HG03460 (cell line): ENCODE data around the gene LRRC74B.
A peak's percentile ranks its signal among the peaks of the same experiment; 100 is the strongest.
"Not testable (repeated sequence)": the region's sequence is repeated elsewhere in the genome, so short reads cannot be mapped to it uniquely, and the experiment has no call there.

Source experiments
- ATAC-seq: cut with Tn5 transposase; IDR thresholded peaks from one replicate; pipeline ENCODE4 v1.9.1; 2021; ENCODE audit not compliant: unreplicated experiment

The LRRC74B gene

GRCh38 chr22:21045585-21046294 is at the start of gene LRRC74B:
LRRC74B (plus strand) TSS chr22:21045946; CDS start chr22:21045987, 41 bp downstream.
- peak; percentile 82 for ATAC-seq

- no peak for ATAC-seq
Observed at GRCh38 chr22:20996031-20996410, 49.7 kb upstream of the LRRC74B start.

- ATAC-seq: no peak
Observed at GRCh38 chr22:20996598-20997535, 48.9 kb upstream of the LRRC74B start.

- no peak for ATAC-seq
Observed at GRCh38 chr22:20997536-20998257, 48.0 kb upstream of the LRRC74B start.

- no peak for ATAC-seq
Observed at GRCh38 chr22:20998411-20999336, 47.1 kb upstream of the LRRC74B start.

GRCh38 chr22:20999350-21000206 is 46.2 kb upstream of the LRRC74B start:
- ATAC-seq: no peak

GRCh38 chr22:21000207-21000986 is 45.3 kb upstream of the LRRC74B start:
- ATAC-seq: no peak

GRCh38 chr22:21000987-21001600 is 44.7 kb upstream of the LRRC74B start:
- ATAC-seq: no peak

GRCh38 chr22:21001601-21002325 is 44.0 kb upstream of the LRRC74B start, which contains the start of gene THAP7:
THAP7 (minus strand) TSS chr22:21002118; CDS start chr22:21001911, 207 bp downstream.
- peak; percentile 88 for ATAC-seq

GRCh38 chr22:21003782-21004181 is 42.0 kb upstream of the LRRC74B start:
- ATAC-seq: no peak

- ATAC-seq: not testable (repeated sequence)
Observed at GRCh38 chr22:21009208-21009607, 36.5 kb upstream of the LRRC74B start.

- no peak for ATAC-seq
Observed at GRCh38 chr22:21009638-21010425, 35.9 kb upstream of the LRRC74B start.

- ATAC-seq: no peak
Observed at GRCh38 chr22:21010426-21011113, 35.2 kb upstream of the LRRC74B start.

GRCh38 chr22:21012446-21013407 is 33.0 kb upstream of the LRRC74B start:
- no peak for ATAC-seq

- ATAC-seq: no peak
Observed at GRCh38 chr22:21013657-21014201, 32.0 kb upstream of the LRRC74B start.
